ENCODE results near the gene LIFR. TPM values are rescaled to one million over a fixed set of nuclear protein-coding genes. Genes with fewer than 3 reads are reported as not detected.

LIFR gene
- total RNA-seq, 1 donor from 2014 or later, result 21.3 TPM

GRCh38 chr5:38559428-38559827 lies 3.0 kb upstream of the LIFR start:
- H3K4me3 Mint-ChIP-seq, result no peak overlapping the region
- H3K4me1 Mint-ChIP-seq, result peaks cover 28% of the 10 kb centered on the region
- H3K9me3 Mint-ChIP-seq, result no peaks in the 10 kb centered on the region
- no peak for DNase-seq (ENCODE audit: low read depth, low spot score)
- no peak overlapping the region for H3K27ac Mint-ChIP-seq (ENCODE audit: unreplicated experiment)
- H3K27me3 Mint-ChIP-seq (ENCODE audit: low read depth), result peaks cover 5% of the 10 kb centered on the region
- H3K36me3 Mint-ChIP-seq (ENCODE audit: low read depth), result no peaks in the 10 kb centered on the region
- TF ChIP-seq CTCF (conservative IDR thresholded peaks at IDR 0.05), result no peak

GRCh38 chr5:38557792-38558191 lies 1.3 kb upstream of the LIFR start:
- Mint-ChIP-seq H3K36me3 (ENCODE audit: low read depth) (no peaks in the 10 kb centered on the region), H3K4me1 (peaks cover 33% of the 10 kb centered on the region), H3K27ac (ENCODE audit: unreplicated experiment) (no peak overlapping the region), H3K27me3 (ENCODE audit: low read depth) (peaks cover 5% of the 10 kb centered on the region), H3K9me3 (no peaks in the 10 kb centered on the region), H3K4me3 (peak overlapping the region; percentile 95)
- TF ChIP-seq CTCF (conservative IDR thresholded peaks at IDR 0.05), result no peak
- no peak for DNase-seq (ENCODE audit: low read depth, low spot score)

- no peaks in the 10 kb centered on the region for H3K9me3 Mint-ChIP-seq
- TF ChIP-seq CTCF (conservative IDR thresholded peaks at IDR 0.05), result no peak
- peak overlapping the region; percentile 95 for H3K4me3 Mint-ChIP-seq
- peaks cover 5% of the 10 kb centered on the region for H3K27me3 Mint-ChIP-seq (ENCODE audit: low read depth)
- DNase-seq (ENCODE audit: low read depth, low spot score), result no peak
- H3K27ac Mint-ChIP-seq (ENCODE audit: unreplicated experiment), result peak overlapping the region; percentile 99
- no peaks in the 10 kb centered on the region for H3K36me3 Mint-ChIP-seq (ENCODE audit: low read depth)
- H3K4me1 Mint-ChIP-seq, result peaks cover 33% of the 10 kb centered on the region
Observed at GRCh38 chr5:38557308-38557710, 863 bp upstream of the LIFR start.

GRCh38 chr5:38556088-38556598 lies 303 bp downstream of the LIFR start:
- Mint-ChIP-seq H3K4me1 (peaks cover 33% of the 10 kb centered on the region), H3K27me3 (ENCODE audit: low read depth) (peaks cover 5% of the 10 kb centered on the region), H3K27ac (ENCODE audit: unreplicated experiment) (no peak overlapping the region), H3K9me3 (no peaks in the 10 kb centered on the region), H3K36me3 (ENCODE audit: low read depth) (no peaks in the 10 kb centered on the region), H3K4me3 (peak overlapping the region; percentile 94)
- no peak for TF ChIP-seq CTCF (conservative IDR thresholded peaks at IDR 0.05)
- peak; percentile 14 for DNase-seq (ENCODE audit: low read depth, low spot score)

GRCh38 chr5:38555354-38556087 lies 925 bp downstream of the LIFR start:
- no peak for TF ChIP-seq CTCF (conservative IDR thresholded peaks at IDR 0.05)
- H3K27ac Mint-ChIP-seq (ENCODE audit: unreplicated experiment), result peak overlapping the region; percentile 78
- peaks cover 33% of the 10 kb centered on the region for H3K4me1 Mint-ChIP-seq

More at GRCh38 chr5:38555354-38556087, 925 bp downstream of the LIFR start:
- no peak for DNase-seq (ENCODE audit: low read depth, low spot score)
- H3K9me3 Mint-ChIP-seq, result no peaks in the 10 kb centered on the region
- H3K36me3 Mint-ChIP-seq (ENCODE audit: low read depth), result no peaks in the 10 kb centered on the region
- peaks cover 5% of the 10 kb centered on the region for H3K27me3 Mint-ChIP-seq (ENCODE audit: low read depth)
- peak overlapping the region; percentile 94 for H3K4me3 Mint-ChIP-seq

Data from neural crest cell (in vitro differentiated cells).